ENCODE measurements around the gene OR52J3. TPM values are rescaled to one million over a fixed set of nuclear protein-coding genes. Genes with fewer than 3 reads are reported as not detected.

The OR52J3 gene
- total and polyA plus RNA-seq, 2 of the 13 experiments (the other 11 are each of a cell fraction or from before 2014, with no cell fraction given) = not detected

GRCh38 chr11:5088556-5088955 lies 42.2 kb downstream of the OR52J3 start (continued):
- TF ChIP-seq ARID3A (IDR thresholded peaks at IDR 0.05; ENCODE audit: low read depth, low read length) (no peak), NFE2L2 (IDR thresholded peaks at IDR 0.05; ENCODE audit: low read length) (no peak)

- no peak for TF ChIP-seq NCOA5 (CRISPR knock-in tag; IDR thresholded peaks at IDR 0.05)
- no peak for TF ChIP-seq ARID3A (IDR thresholded peaks at IDR 0.05; ENCODE audit: low read depth, low read length)
- no peak for TF ChIP-seq DR1 (CRISPR knock-in tag; IDR thresholded peaks at IDR 0.05)
- TF ChIP-seq ZNF672 (CRISPR knock-in tag; IDR thresholded peaks at IDR 0.05) = no peak
- no peak for TF ChIP-seq NR0B2 (CRISPR knock-in tag; IDR thresholded peaks at IDR 0.05)
- TF ChIP-seq BCL6 (CRISPR knock-in tag; IDR thresholded peaks at IDR 0.05) = no peak
- no peak for TF ChIP-seq ZNF101 (CRISPR knock-in tag; IDR thresholded peaks at IDR 0.05; ENCODE audit: borderline replicate concordance, low read depth)
- no peak for TF ChIP-seq CBX1 (IDR thresholded peaks at IDR 0.05; ENCODE audit: low read depth)
- no peak for TF ChIP-seq ZNF274 (CRISPR knock-in tag; IDR thresholded peaks at IDR 0.05)
- TF ChIP-seq ATF3 (CRISPR knock-in tag; IDR thresholded peaks at IDR 0.05) = no peak
- TF ChIP-seq ZNF205 (CRISPR knock-in tag; IDR thresholded peaks at IDR 0.05) = no peak
- no peak for TF ChIP-seq MYPOP (CRISPR knock-in tag; IDR thresholded peaks at IDR 0.05)
- intact Hi-C loops (cut with micrococcal nuclease; ENCODE audit: unreplicated experiment) = no loop called here
- no peak overlapping the region for H3K4me2 ChIP-seq (ENCODE audit: low read depth, low read length)
- H4K20me1 ChIP-seq (ENCODE audit: insufficient read depth, low read length) = no peaks in the 10 kb centered on the region
- no TSS peak for BruUV-seq (replicated peaks)
- H3K36me3 ChIP-seq (replicated peaks in 1 of 2; ENCODE audit: control insufficient read depth in 1 of 2, insufficient read depth in 2 of 2, low read length in 2 of 2) = no peaks in the 10 kb centered on the region
- no peaks in the 10 kb centered on the region for H3K79me2 ChIP-seq (ENCODE audit: insufficient read depth, low read length)
- POLR2A ChIA-PET = no interaction called here
- no peak overlapping the region for H2AFZ ChIP-seq (ENCODE audit: low read length)
- DNase-seq (ENCODE audit: low spot score) (no peak), ATAC-seq (no peak), FAIRE-seq (no peak)
- no peaks in the 10 kb centered on the region for H3K27me3 ChIP-seq (ENCODE audit: control insufficient read depth in 1 of 2, insufficient read depth in 2 of 2, low read length in 2 of 2)
- WGBS (ENCODE audit: low lambda C conversion rate) = 4% methylated on average over 1 of the region's 1 CpG
- H3K9ac ChIP-seq (ENCODE audit: insufficient read depth, low read depth, low read length) = no peak overlapping the region
- no peak overlapping the region for H3K27ac ChIP-seq (ENCODE audit: extremely low read length, insufficient read depth, low read length)
- no peak overlapping the region for H3K4me3 ChIP-seq (replicated peaks in 1 of 3; ENCODE audit: insufficient read depth in 1 of 3, low read depth in 2 of 3, low read length in 3 of 3)
- in situ Hi-C loops (cut with HindIII; ENCODE audit: extremely low pct_ligation_motif_present, low pct_unique_long_range_greater_than_20kb) = no loop called here
- H3K4me1 ChIP-seq (ENCODE audit: insufficient read depth, low read length) = no peaks in the 10 kb centered on the region
- H3K9me3 ChIP-seq (ENCODE audit: low read length) = no peaks in the 10 kb centered on the region
- CTCF ChIA-PET (ENCODE audit: low intra/inter-chr PET ratio, low total read pairs) = no interaction called here
These were observed 44.3 kb downstream of the OR52J3 start for GRCh38 chr11:5090668-5091067.
